DND-41 (cell line): ENCODE data around the gene LPIN1.

Source experiments
- EZH2 ChIP-seq: IDR thresholded peaks from 3 replicates; pipeline ENCODE4 v1.6.1; 2012; ENCODE audit warnings: borderline replicate concordance, low read depth, mild to moderate bottlenecking, moderate library complexity, low read length, inconsistent platforms; ENCODE audit not compliant: severe bottlenecking
- TF ChIP-seq, protein P1 (sequence below): IDR thresholded peaks from 2 replicates; pipeline ENCODE4 v1.5.1; 2012; ENCODE audit warnings: borderline replicate concordance, low read length, moderate library complexity, mild to moderate bottlenecking; ENCODE audit not compliant: poor library complexity, severe bottlenecking; ENCODE audit errors: extremely low read depth

DNA sequence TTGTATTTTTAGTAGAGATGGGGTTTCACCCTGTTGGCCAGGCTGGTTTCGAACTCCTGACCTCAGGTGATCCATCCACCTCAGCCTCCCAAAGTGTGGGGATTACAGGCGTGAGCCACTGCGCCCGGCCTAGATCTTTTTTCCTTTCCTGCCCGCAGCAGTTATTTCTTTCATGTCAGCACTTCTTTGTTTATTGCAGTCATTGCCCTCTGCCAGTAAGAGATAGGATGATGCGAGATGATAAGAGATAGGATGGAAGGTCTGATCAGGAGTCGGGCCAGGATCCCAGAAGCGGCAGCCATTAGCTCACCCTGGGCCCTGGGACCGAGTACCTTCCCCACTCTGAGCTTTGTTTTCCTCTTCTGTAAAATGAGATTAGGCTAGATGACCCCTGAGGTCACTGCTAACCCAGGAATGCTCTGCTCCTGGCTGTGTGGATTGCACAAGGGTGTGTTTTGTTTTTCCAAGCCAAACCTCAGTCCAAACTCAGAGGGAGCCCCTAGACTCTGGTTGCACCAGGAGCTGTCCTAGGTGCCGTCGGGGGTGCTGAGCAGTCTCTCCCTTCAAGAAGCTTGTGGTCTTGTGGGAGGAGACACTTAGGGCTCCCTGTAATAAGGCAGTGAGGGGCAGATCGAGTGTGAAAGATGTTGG lies 63.3 kb downstream of the LPIN1 start:
- TF ChIP-seq, protein P1, sequence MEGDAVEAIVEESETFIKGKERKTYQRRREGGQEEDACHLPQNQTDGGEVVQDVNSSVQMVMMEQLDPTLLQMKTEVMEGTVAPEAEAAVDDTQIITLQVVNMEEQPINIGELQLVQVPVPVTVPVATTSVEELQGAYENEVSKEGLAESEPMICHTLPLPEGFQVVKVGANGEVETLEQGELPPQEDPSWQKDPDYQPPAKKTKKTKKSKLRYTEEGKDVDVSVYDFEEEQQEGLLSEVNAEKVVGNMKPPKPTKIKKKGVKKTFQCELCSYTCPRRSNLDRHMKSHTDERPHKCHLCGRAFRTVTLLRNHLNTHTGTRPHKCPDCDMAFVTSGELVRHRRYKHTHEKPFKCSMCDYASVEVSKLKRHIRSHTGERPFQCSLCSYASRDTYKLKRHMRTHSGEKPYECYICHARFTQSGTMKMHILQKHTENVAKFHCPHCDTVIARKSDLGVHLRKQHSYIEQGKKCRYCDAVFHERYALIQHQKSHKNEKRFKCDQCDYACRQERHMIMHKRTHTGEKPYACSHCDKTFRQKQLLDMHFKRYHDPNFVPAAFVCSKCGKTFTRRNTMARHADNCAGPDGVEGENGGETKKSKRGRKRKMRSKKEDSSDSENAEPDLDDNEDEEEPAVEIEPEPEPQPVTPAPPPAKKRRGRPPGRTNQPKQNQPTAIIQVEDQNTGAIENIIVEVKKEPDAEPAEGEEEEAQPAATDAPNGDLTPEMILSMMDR = no peak
- TF ChIP-seq EZH2 = no peak
